K562 (cell line): Measurements from ENCODE around the gene RITA1. TPM values are rescaled to one million over a fixed set of nuclear protein-coding genes. Genes with fewer than 3 reads are reported as not detected.

Experiments used
- ATAC-seq: fragments of 200-7000 bp; cut with Tn5 transposase; 3 replicates; pipeline ENCODE4 v1.9.1; 2020; ENCODE audit warnings: moderate library complexity
- BruUV-seq: library from RNA; stranded (reverse); fragments of 400-500 nt; replicated peaks from 2 replicates; lab custom pipeline; 2021; lab: Mats Ljungman, UMichigan
- CTCF ChIA-PET: fragments of 300-600 bp; formaldehyde crosslinking; extraction: SDS; loops from one replicate; lab custom pipeline; 2021; ENCODE audit warnings: low intra/inter-chr PET ratio; lab: Yijun Ruan, JAX
- POLR2A ChIA-PET: fragments of 300-600, 350-650 bp; sonication (Branson Sonifier 250); formaldehyde crosslinking; extraction: SDS; loops from one replicate; lab custom pipeline; 2021; ENCODE audit warnings: antibody characterized with exemption, inconsistent platforms; lab: Yijun Ruan, JAX
- DNase-seq, 4 experiments: peaks; one replicate each; pipeline versions ENCODE4 v3.0.0 to v3.0.0-alpha.2; 2011 to 2018; ENCODE audit warnings: low spot score in 3 of 4, mixed read lengths in 3 of 4; ENCODE audit errors: extremely low read depth in 1 of 4
- FAIRE-seq: peaks from 2 replicates; lab custom pipeline; 2011; peaks lifted over from hg19 to GRCh38; lab: Jason Lieb, UNC
- H2AFZ ChIP-seq: 2 replicates; pipeline ENCODE4 v1.6.0; 2011; ENCODE audit warnings: low read depth, low read length, control low read depth, inconsistent platforms
- H3K27ac ChIP-seq: fragments of 200-600 bp; 3 replicates; pipeline ENCODE4 v1.8.0; 2011; ENCODE audit warnings: low read depth, mild to moderate bottlenecking, control low read depth, inconsistent platforms, low read length, moderate library complexity, mixed read lengths; ENCODE audit errors: extremely low read depth
- H3K27me3 ChIP-seq, 2 experiments: fragments of 300-600 bp in 1 of 2; 2 replicates in 1 of 2; 3 replicates in 1 of 2; pipeline versions ENCODE4 v1.6.0 to v1.8.0; 2011; ENCODE audit warnings: inconsistent platforms in 2 of 2, low read length in 2 of 2, mild to moderate bottlenecking in 1 of 2, mixed read lengths in 1 of 2, moderate library complexity in 1 of 2; ENCODE audit not compliant: control insufficient read depth in 2 of 2, insufficient read depth in 2 of 2
- H3K36me3 ChIP-seq: fragments of 300-600 bp; 3 replicates; pipeline ENCODE4 v1.8.0; 2011; ENCODE audit warnings: mild to moderate bottlenecking, low read length, inconsistent platforms; ENCODE audit not compliant: control insufficient read depth, insufficient read depth
- H3K4me1 ChIP-seq, 2 experiments: fragments of 200-600 bp in 1 of 2; replicated peaks in 1 of 2; 2 replicates in 1 of 2; 3 replicates in 1 of 2; pipeline versions ENCODE4 v1.5.1 to v1.8.0; 2011; ENCODE audit warnings: inconsistent platforms in 2 of 2, low read length in 2 of 2, mild to moderate bottlenecking in 1 of 2, mixed read lengths in 1 of 2, moderate library complexity in 1 of 2; ENCODE audit not compliant: control insufficient read depth in 2 of 2, insufficient read depth in 2 of 2
- H3K4me2 ChIP-seq: 2 replicates; pipeline ENCODE4 v1.6.1; 2011; ENCODE audit warnings: low read length, control low read depth, inconsistent platforms, mixed read lengths; ENCODE audit not compliant: insufficient read depth
- H3K4me3 ChIP-seq: fragments of 200-600 bp; sonication (generic), shearing (Covaris generic); 2 replicates; pipeline ENCODE4 v1.5.1; 2016; ENCODE audit warnings: control low read depth, inconsistent platforms
- H3K79me2 ChIP-seq: fragments of 200-600 bp; 3 replicates; pipeline ENCODE4 v1.8.0; 2011; ENCODE audit warnings: low read length, inconsistent platforms; ENCODE audit not compliant: control insufficient read depth, insufficient read depth
- H3K9ac ChIP-seq, 2 experiments: 2 replicates each; pipeline versions ENCODE4 v1.6.0 to v1.6.1; 2011; ENCODE audit warnings: low read depth in 2 of 2, low read length in 2 of 2, control low read depth in 1 of 2, inconsistent platforms in 1 of 2, mild to moderate bottlenecking in 1 of 2, mixed read lengths in 1 of 2; ENCODE audit not compliant: insufficient read depth in 1 of 2
- H3K9me1 ChIP-seq: one replicate; pipeline ENCODE4 v1.6.0; 2011; ENCODE audit warnings: inconsistent platforms, mild to moderate bottlenecking, low read length, moderate library complexity; ENCODE audit not compliant: control insufficient read depth, insufficient read depth
- H3K9me3 ChIP-seq: replicated peaks from 2 replicates; pipeline ENCODE4 v1.5.1; 2011; ENCODE audit warnings: low read depth, low read length, inconsistent platforms; ENCODE audit not compliant: control insufficient read depth, insufficient read depth
- H4K20me1 ChIP-seq: replicated peaks from 2 replicates; pipeline ENCODE4 v1.6.1; 2011; ENCODE audit warnings: low read length, inconsistent platforms, mixed read lengths; ENCODE audit not compliant: control insufficient read depth, insufficient read depth
- CBFA2T3 ChIP-seq: fragments of 450-650 bp; IDR thresholded peaks from 2 replicates; pipeline ENCODE4 v1.6.1; 2017
- E2F1 ChIP-seq: sonication (generic); formaldehyde crosslinking; IDR thresholded peaks from 2 replicates; pipeline ENCODE4 v1.8.1; 2023; ENCODE audit warnings: mild to moderate bottlenecking, missing genetic modification reagents, moderate library complexity
- KLF13 ChIP-seq: fragments of 450-650 bp; IDR thresholded peaks from 2 replicates; pipeline ENCODE4 v1.6.1; 2016; ENCODE audit warnings: missing genetic modification characterization, low read depth, mild to moderate bottlenecking, missing compliant biosample characterization, moderate library complexity, borderline replicate concordance
- POLR2AphosphoS5 ChIP-seq: IDR thresholded peaks from 2 replicates; pipeline ENCODE4 v1.6.1; 2011; ENCODE audit warnings: mild to moderate bottlenecking, low read depth, low read length, moderate library complexity; ENCODE audit not compliant: control insufficient read depth, insufficient read depth
- SP1 ChIP-seq: sonication (generic); formaldehyde crosslinking; IDR thresholded peaks from 2 replicates; pipeline ENCODE4 v1.8.1; 2022; ENCODE audit warnings: mild to moderate bottlenecking, missing genetic modification reagents
- TOE1 ChIP-seq, 2 experiments: fragments of 450-650 bp in 1 of 2; sonication (generic) in 1 of 2; formaldehyde crosslinking in 1 of 2; IDR thresholded peaks; 2 replicates each; pipeline versions ENCODE4 v1.7.1 to v1.8.0; 2016 to 2022; ENCODE audit warnings: borderline replicate concordance in 2 of 2, mild to moderate bottlenecking in 2 of 2, antibody characterized with exemption in 1 of 2, inconsistent platforms in 1 of 2, low read depth in 1 of 2, missing genetic modification reagents in 1 of 2, moderate library complexity in 1 of 2
- ZNF174 ChIP-seq: fragments of 250-450 bp; sonication (Bioruptor Pico); IDR thresholded peaks from 2 replicates; pipeline ENCODE4 v1.4.0; 2020; ENCODE audit warnings: mild to moderate bottlenecking
- WGBS: fragments of 100-300 bp; shearing (Covaris generic); methylation state at CpG from one replicate; pipeline ENCODE4 v1.1.6; 2016; ENCODE audit warnings: low coverage, mixed read lengths; ENCODE audit not compliant: insufficient coverage; ENCODE audit errors: missing lambda C conversion rate; 5-methylcytosine and 5-hydroxymethylcytosine counted together
- in situ Hi-C: fragments of 300-500 bp; cut with MboI; formaldehyde crosslinking; loops from 4 replicates; pipeline ENCODE4 v1.15.0; 2018; ENCODE audit warnings: inconsistent platforms, mixed read lengths
- intact Hi-C: fragments of 100-400 bp; cut with micrococcal nuclease; formaldehyde crosslinking; loops from 2 replicates; pipeline ENCODE4 v1.14.2; 2022
- polyA plus RNA-seq, 8 experiments: library from polyadenylated mRNA; depleted of rRNA in 4 of 8; stranded (reverse) in 5 of 8; unstranded in 3 of 8; fragments of >200 nt; fragmentation: Nextera tagmentation in 2 of 8; fragmentation: Illumina TruSeq in 1 of 8; extraction: Ambion mirVana in 2 of 8; extraction: Trizol in 1 of 8; gene quantifications; 2 replicates each; pipeline versions ENCODE4 v1.2.1 to v1.2.3, GENCODE V29; 2011 to 2014; ENCODE audit warnings: inconsistent platforms in 1 of 8, missing spikeins in 1 of 8
- total RNA-seq, 7 experiments: library from RNA; depleted of rRNA in 6 of 7; stranded (reverse); fragments of >200 nt in 6 of 7; fragmentation: Illumina TruSeq in 2 of 7; extraction: Trizol in 2 of 7; gene quantifications; 2 replicates each; pipeline versions ENCODE4 v1.2.1 to v1.2.3, GENCODE V29; 2011 to 2021; ENCODE audit warnings: low replicate concordance in 1 of 7
- TF ChIP-seq, protein P1 (sequence below): fragments of 450-650 bp; formaldehyde crosslinking; IDR thresholded peaks from 2 replicates; pipeline ENCODE4 v1.4.0; 2020; ENCODE audit warnings: mild to moderate bottlenecking, mixed read lengths

The RITA1 gene
- total and polyA plus RNA-seq, 9 of the 15 experiments (the other 6 are each of a cell fraction or from before 2014, with no cell fraction given), result 2.8 to 40.4 (median 18.0) TPM

DNA sequence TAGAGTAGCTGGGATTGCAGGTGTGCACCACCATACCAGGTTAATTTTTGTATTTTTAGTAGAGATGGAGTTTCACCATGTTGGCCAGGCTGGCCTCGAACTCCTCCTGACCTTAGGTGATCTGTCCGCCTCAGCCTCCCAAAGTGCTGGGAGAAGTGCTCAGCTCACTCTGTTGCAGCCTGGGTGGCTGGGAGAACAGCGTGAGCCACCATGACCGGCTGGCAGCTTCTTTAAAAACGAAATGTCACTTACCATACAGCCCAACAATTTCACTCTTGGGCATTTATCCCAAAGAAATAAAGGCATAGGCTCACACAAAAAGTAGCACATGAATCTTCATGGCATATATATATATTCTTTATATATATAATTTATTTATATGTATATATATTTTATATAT lies 40.7 kb upstream of the RITA1 start:
- H3K9me1 ChIP-seq, result peaks cover 3% of the 10 kb centered on the region
- no peaks in the 10 kb centered on the region for H3K36me3 ChIP-seq
- no peaks in the 10 kb centered on the region for H3K79me2 ChIP-seq
- no peak overlapping the region for H3K27ac ChIP-seq
- CTCF ChIA-PET, result no interaction called here
- in situ Hi-C loops (no loop called here), intact Hi-C loops (no loop called here)
- no peak overlapping the region for H3K4me2 ChIP-seq
- H3K4me1 ChIP-seq, result peaks cover 0 to 10% of the 10 kb centered on the region in 2 experiments; a peak in 3 of 5 replicates
- TF ChIP-seq, protein P1, sequence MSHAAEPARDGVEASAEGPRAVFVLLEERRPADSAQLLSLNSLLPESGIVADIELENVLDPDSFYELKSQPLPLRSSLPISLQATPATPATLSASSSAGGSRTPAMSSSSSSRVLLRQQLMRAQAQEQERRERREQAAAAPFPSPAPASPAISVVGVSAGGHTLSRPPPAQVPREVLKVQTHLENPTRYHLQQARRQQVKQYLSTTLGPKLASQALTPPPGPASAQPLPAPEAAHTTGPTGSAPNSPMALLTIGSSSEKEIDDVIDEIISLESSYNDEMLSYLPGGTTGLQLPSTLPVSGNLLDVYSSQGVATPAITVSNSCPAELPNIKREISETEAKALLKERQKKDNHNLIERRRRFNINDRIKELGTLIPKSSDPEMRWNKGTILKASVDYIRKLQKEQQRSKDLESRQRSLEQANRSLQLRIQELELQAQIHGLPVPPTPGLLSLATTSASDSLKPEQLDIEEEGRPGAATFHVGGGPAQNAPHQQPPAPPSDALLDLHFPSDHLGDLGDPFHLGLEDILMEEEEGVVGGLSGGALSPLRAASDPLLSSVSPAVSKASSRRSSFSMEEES (CRISPR knock-in tag), result no peak
- TF ChIP-seq CBFA2T3, result no peak
- TF ChIP-seq E2F1 (CRISPR knock-in tag), result no peak
- TF ChIP-seq POLR2AphosphoS5, result no peak
- no peak for TF ChIP-seq ZNF174 (CRISPR knock-in tag)
- TF ChIP-seq SP1, result no peak
- TF ChIP-seq TOE1 (IDR thresholded peaks at IDR 0.05; ENCODE audit: borderline replicate concordance), result no peak
- TF ChIP-seq TOE1 (CRISPR knock-in tag; IDR thresholded peaks at IDR 0.05; ENCODE audit: borderline replicate concordance, low read depth), result no peak
- TF ChIP-seq KLF13, result no peak
- no TSS peak for BruUV-seq
- no peak overlapping the region for H2AFZ ChIP-seq
- no peak for DNase-seq
- no peaks in the 10 kb centered on the region for H3K9me3 ChIP-seq
- no peaks in the 10 kb centered on the region for H4K20me1 ChIP-seq
- peaks cover 3 to 9% of the 10 kb centered on the region in 2 experiments; a peak in 3 of 5 replicates for H3K27me3 ChIP-seq
- H3K4me3 ChIP-seq, result no peak overlapping the region
- POLR2A ChIA-PET, result no interaction called here
- no peak for FAIRE-seq
- no peak for ATAC-seq
- H3K9ac ChIP-seq, result no peak overlapping the region
- WGBS, result 20% methylated on average over 5 of the region's 5 CpGs
